Measurements from ENCODE around the gene CTBP2. TPM values are rescaled to one million over a fixed set of nuclear protein-coding genes. Genes with fewer than 3 reads are reported as not detected.

The CTBP2 gene
- total and polyA plus RNA-seq, 10 of the 15 experiments (the other 5 are each of a cell fraction or from before 2014, with no cell fraction given) = 0.02 to 0.72 (median 0.06) TPM; not detected in 2

DNA sequence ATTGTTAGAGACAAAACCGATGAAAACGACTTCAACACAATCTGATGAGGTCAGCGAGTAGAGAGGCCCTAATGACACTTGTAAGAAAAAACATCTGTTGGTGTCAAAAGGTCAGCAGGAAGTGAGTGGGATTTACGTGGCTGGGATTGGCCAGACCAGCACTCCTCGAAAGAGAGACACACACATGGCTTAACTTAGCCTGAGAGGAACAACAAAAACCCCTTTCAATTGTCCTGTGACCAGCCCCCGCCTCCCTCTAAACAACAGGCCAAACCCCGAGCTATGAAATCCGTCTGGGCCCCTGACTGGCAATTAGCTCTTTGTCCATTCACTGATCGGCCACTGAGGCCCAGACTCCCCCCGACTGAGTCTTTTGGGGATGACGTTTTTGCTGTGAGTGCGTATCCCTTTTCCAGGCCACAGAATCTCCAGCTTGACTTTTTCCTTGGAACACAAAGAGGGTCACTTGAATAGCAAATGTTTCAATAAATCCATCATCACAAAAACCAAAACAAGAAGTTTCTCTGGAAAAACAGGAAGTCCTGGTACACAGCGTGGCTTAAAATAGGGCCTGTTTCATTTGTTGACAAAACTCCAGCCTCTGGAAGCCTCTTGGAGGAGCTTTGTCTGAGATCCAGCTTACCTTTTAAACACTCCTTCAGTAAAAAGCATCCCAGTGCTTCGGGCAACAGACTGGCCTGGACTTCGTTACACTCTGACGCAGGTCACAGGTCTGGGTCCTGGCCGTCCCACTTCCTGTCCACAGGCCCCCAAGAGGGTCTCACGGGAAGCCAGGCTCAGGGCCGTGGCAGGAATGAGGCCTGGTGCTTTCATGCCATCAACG, 103.0 kb downstream of the CTBP2 start:
- no TSS peak for BruUV-seq (replicated peaks)
- Histone ChIP-seq H3K36me3 (ENCODE audit: control insufficient read depth in 2 of 2, insufficient read depth in 2 of 2, low read length in 1 of 2) (no peaks in the 10 kb centered on the region), H2AFZ (ENCODE audit: control insufficient read depth, low read depth, low read length) (no peak overlapping the region), H3K9me3 (replicated peaks; ENCODE audit: control insufficient read depth, insufficient read depth, low read length) (peaks cover 4% of the 10 kb centered on the region; the same call in 2 of the 3 replicates), H3K4me3 (no peak overlapping the region), H3K79me2 (ENCODE audit: control insufficient read depth, insufficient read depth, low read length) (no peaks in the 10 kb centered on the region), H3K9ac (ENCODE audit: control insufficient read depth, insufficient read depth, low read length) (no peak overlapping the region), H3K27me3 (replicated peaks in 1 of 2; ENCODE audit: control insufficient read depth in 2 of 2, insufficient read depth in 2 of 2, low read length in 1 of 2) (peaks cover 0 to 9% of the 10 kb centered on the region in 2 experiments; a peak in 3 of 4 replicates), H4K20me1 (ENCODE audit: control insufficient read depth, insufficient read depth) (no peaks in the 10 kb centered on the region), H3K27ac (ENCODE audit: control insufficient read depth, insufficient read depth) (no peak overlapping the region), H3K4me2 (ENCODE audit: control insufficient read depth, insufficient read depth) (no peak overlapping the region), H3K4me1 (ENCODE audit: control insufficient read depth, insufficient read depth, low read length) (peaks cover 23% of the 10 kb centered on the region)
- intact Hi-C loops (cut with micrococcal nuclease; ENCODE audit: unreplicated experiment) (no loop called here), in situ Hi-C loops (cut with MboI) (no loop called here)
- ChIA-PET POLR2A (no interaction called here), SMC1A (ENCODE audit: uncharacterized antibody, unreplicated experiment) (interaction anchor here (1.3 kb wide), 1 partner anchor 10 kb away, joined by 3 read pairs; no protein-coding TSS in a partner anchor), CTCF (interaction anchor here (1.9 kb wide), 1 partner anchor 9 kb away, joined by 10 read pairs; no protein-coding TSS in a partner anchor), RAD21 (ENCODE audit: unreplicated experiment) (no interaction called here)
- 29% methylated on average over 20 of the region's 20 CpGs for WGBS (ENCODE audit: insufficient coverage, insufficient replicate concordance, low lambda C conversion rate, missing lambda C conversion rate)
- no peak for DNase-seq (ENCODE audit: low read depth, low spot score)
- peak; percentile 35 for FAIRE-seq
- peak; percentile 19; the same call in 1 of the 3 replicates for ATAC-seq
- peak; percentile 57; the same call in 1 of the 2 replicates for TF ChIP-seq NR2F1 (conservative IDR thresholded peaks at IDR 0.05)
- TF ChIP-seq CREB1 (IDR thresholded peaks at IDR 0.05; ENCODE audit: low read depth) = 0 out of 2 replicates have a peak, but pooled peaks have one; percentile 21
- 0 out of 2 replicates have a peak, but pooled peaks have one; percentile 20 for TF ChIP-seq GABPA (IDR thresholded peaks at IDR 0.05; ENCODE audit: low read depth)
- TF ChIP-seq KDM1A (IDR thresholded peaks at IDR 0.05; ENCODE audit: borderline replicate concordance) = no peak
- TF ChIP-seq, protein P1, sequence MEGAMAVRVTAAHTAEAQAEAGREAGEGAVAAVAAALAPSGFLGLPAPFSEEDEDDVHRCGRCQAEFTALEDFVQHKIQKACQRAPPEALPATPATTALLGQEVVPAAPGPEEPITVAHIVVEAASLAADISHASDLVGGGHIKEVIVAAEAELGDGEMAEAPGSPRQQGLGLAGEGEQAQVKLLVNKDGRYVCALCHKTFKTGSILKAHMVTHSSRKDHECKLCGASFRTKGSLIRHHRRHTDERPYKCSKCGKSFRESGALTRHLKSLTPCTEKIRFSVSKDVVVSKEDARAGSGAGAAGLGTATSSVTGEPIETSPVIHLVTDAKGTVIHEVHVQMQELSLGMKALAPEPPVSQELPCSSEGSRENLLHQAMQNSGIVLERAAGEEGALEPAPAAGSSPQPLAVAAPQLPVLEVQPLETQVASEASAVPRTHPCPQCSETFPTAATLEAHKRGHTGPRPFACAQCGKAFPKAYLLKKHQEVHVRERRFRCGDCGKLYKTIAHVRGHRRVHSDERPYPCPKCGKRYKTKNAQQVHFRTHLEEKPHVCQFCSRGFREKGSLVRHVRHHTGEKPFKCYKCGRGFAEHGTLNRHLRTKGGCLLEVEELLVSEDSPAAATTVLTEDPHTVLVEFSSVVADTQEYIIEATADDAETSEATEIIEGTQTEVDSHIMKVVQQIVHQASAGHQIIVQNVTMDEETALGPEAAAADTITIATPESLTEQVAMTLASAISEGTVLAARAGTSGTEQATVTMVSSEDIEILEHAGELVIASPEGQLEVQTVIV (IDR thresholded peaks at IDR 0.05; ENCODE audit: borderline replicate concordance, partially characterized antibody) = no peak
- TF ChIP-seq LARP7 (IDR thresholded peaks at IDR 0.05) = no peak
- no peak for TF ChIP-seq STAT1 (conservative IDR thresholded peaks at IDR 0.05)
- TF ChIP-seq BHLHE40 (IDR thresholded peaks at IDR 0.05; ENCODE audit: borderline replicate concordance in 1 of 2, low read depth in 2 of 2, low read length in 1 of 2) = no peak
- 0 out of 3 replicates have a peak, but pooled peaks of 1 of the 2 experiments have one; percentile 5 for TF ChIP-seq EGR1 (IDR thresholded peaks at IDR 0.05; ENCODE audit: borderline replicate concordance in 1 of 2, low read depth in 2 of 2, low read length in 2 of 2)
- TF ChIP-seq CREM (IDR thresholded peaks at IDR 0.05; ENCODE audit: low read depth) = 0 out of 2 replicates have a peak, but pooled peaks have one; percentile 17
- peak; percentile 11; the same call in 1 of the 2 replicates for TF ChIP-seq SPI1 (IDR thresholded peaks at IDR 0.05; ENCODE audit: borderline replicate concordance, insufficient read depth, low read depth, low read length)
- TF ChIP-seq RUNX3 (IDR thresholded peaks at IDR 0.05; ENCODE audit: low read length) = peak; percentile 46; the same call in 1 of the 2 replicates
- TF ChIP-seq TCF12 (IDR thresholded peaks at IDR 0.05; ENCODE audit: low read depth, low read length) = peak; percentile 40; the same call in 1 of the 2 replicates
- 0 out of 2 replicates have a peak, but pooled peaks have one; percentile 16 for TF ChIP-seq MEF2A (IDR thresholded peaks at IDR 0.05; ENCODE audit: insufficient read depth, low read depth, low read length)

All from GM12878 (cell line).